Measurements from ENCODE around the gene STARD9. TPM values are rescaled to one million over a fixed set of nuclear protein-coding genes. Genes with fewer than 3 reads are reported as not detected.
"Not testable (repeated sequence)": the region's sequence is repeated elsewhere in the genome, so short reads cannot be mapped to it uniquely, and the experiment has no call there.

STARD9 gene
- total RNA-seq, 1 experiment from 2014 or later: 4.4 TPM

DNA sequence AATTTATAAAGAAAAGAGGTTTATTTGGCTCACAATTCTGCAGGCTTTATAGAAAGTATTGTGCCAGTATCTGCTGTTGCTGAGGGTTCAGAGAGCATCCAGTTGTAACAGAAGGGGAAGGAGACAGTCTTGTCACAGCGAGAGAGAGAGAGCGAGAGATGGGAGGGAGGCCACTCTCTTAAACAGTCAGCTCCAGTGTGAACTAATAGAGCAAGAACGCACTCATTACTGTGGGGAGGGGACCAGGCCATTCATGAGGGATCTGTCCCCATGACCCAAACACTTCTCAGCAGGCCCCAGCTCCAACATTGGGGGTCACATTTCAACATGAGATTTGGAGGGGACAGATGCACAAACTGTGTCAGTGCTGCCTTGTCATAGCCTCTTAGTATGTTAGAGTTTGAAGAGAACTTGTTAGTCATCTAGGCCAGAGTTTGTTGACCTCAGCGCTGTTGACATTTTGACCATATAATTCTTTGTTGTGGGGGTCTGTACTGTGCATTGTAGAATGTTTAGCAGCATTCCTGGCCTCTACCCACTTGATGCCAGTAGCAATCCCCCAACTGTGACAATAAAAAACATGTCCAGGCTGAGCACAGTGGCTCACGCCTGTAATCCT, 15.3 kb downstream of the STARD9 start:
- no peak for DNase-seq (ENCODE audit: low read depth)

DNA sequence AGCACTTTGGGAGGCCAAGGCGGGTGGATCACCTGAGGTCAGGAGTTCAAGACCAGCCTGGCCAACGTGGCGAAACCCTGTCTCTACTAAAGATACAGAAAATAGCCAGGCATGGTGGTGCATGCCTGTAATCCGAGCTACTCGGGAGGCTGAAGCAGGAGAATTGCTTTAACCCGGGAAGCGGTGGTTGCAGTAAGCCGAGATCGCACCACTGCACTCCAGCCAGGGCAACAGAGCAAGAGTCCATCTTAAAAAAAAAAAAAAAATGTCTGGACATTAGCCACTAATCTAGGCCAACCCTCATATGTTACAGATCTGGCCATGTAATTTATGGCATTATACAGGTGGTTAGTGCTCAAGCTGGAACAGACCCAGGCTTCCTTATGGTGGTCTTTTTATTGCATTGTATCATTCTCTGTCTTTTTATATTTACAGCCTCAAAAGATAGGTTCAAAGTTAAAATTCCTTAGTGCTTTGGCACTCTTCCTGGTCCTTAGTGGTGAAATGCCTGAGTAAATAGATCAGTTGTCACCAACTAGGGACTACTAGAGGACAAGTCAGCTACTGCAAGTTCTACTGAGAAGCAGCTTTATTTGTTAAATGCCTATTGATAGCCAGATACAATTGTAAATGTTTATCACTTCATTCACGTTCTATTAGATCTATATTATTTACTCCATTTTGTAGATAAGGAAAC, 16.0 kb downstream of the STARD9 start:
- DNase-seq (ENCODE audit: low read depth): peak; percentile 34

DNA sequence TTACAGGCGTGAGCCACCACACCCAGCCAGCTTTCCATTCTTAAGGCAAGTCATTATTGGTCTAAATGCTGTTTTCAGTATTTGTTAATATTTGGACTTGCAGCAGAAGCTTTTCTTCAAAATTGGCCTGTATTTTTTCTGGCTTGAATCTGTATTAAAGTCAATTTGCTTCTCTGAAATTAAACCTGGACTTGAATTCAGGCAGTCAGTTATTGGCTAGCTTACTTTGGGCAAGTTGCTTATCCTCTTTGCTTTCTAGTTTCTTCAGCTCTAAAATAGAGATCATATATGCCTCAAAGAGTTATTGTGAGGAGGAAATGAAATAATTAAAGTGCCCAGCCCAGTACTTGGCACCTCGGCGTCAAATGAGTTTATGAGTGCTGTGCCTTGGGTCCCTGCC, 17.3 kb downstream of the STARD9 start:
- no peak for DNase-seq (ENCODE audit: low read depth)

DNA sequence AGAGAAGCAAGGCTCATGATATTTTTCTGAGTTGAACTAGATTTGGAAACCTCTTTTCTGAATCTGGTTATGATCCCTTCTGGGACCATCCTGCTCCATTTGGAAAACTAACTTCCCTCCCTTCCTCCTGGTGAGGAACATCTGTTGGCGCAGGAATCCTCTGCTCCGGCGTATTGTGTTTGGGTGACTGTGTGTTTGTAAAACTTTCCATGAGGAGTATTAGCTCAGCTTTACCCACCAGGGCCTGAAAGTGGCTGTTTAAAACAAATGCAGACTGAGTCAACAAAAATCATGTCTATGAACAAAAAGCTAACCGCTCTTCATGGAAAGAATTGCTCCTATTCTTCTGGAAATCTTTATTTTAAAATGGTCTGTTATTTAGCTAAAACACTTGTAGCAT, 17.7 kb downstream of the STARD9 start:
- no peak for DNase-seq (ENCODE audit: low read depth)

DNA sequence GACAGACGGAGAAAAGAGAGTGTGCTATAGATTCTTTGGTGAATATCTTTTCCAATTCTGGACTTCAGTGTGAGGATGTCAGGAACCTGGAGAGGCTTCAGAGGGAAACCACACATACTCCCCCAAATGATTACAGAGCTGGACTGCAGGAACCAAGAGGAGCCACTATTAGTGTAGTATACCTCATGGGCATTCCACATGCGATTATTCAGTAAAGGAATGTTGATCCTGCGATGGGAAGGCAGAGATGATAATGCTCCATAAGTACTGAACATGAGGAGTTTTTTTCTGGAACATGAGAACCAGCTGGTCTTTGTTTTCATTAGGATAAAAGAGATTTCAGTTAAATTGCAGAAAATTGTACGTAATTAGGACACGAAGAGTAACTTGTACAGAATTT, 18.7 kb downstream of the STARD9 start:
- DNase-seq (ENCODE audit: low read depth): no peak

DNA sequence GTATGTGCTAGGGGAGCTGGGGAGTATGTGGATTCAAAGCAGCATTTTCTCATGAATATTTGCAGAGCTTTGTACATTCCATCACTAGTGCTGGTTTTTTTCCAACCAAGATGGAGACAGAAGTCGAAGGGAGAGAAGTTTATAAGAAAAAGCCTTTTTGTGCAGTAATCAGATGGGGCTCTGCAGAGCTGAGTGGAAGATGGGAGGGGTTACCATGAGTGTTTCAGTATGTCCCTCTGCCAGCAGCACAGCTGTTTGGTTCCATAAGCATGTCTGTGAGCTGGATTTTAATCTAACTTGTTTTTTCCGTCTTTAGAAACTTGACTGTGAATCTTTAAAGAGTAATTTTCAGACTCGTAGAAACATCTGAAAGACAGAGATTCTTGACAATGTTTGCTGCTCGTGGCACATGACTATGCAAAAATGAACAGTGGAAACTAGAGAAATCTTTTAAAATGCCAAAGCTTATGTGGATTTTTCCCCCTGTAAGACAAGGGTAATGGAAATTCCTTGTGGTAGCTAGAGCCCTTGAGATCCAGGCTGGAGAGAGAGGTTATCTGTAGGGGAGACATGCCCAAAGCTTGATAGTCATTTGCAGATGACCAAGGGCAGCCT, 20.3 kb downstream of the STARD9 start:
- no peak for DNase-seq (ENCODE audit: low read depth)

DNA sequence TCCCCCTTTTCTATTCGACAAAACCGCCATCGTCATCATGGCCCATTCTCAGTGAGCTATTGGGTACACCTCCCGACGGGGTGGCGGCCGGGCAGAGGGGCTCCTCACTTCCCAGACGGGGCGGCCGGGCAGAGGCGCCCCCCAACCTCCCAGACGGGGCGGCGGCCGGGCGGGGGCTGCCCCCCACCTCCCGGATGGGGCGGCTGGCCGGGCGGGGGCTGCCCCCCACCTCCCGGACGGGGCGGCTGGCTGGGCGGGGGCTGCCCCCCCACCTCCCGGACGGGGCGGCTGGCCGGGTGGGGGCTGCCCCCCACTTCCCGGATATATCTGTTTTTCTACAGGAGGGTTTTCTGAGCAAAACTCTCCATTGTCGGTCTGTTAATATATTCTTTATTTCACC, 25.9 kb downstream of the STARD9 start:
- DNase-seq (ENCODE audit: low read depth): not testable (repeated sequence)

DNA sequence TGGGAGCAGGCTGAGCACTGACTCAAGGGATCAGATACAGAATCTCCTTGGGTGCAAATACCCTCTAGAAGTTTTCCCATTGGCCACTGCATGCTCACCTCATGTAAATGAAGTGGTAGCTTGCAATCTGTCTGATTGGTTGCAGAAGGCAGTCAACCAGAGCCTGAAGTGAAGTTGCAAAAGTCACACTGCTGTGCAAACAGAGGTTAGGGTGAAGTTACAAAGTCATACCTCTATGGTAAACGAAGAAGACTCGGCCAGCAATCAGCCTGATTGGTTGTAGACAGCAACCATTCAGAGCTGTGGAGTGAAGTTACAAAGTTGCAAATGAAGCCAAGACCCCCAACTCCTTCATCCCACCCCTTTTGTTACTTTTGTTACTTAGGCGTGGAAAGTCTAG, 27.1 kb downstream of the STARD9 start:
- DNase-seq (ENCODE audit: low read depth): no peak

DNA sequence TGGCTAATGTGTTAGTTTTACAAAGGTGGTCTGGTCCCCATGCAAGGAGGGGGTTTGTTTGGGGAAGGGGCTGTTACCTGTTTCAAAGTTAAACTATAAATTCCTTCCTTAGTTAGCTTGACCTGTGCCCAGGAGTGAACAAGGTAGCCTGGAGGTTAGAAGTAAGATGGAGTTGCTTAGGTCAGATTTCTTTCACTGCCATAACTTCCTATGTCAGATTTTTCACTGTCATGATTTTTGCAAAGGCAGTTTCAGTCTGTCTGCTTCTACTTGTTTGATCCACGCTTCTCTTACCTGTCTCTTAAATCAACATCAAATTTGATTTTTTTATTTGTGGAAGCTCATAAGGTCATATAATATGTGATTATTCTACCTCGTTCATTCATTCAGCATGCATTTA, 28.6 kb downstream of the STARD9 start:
- DNase-seq (ENCODE audit: low read depth): no peak

DNA sequence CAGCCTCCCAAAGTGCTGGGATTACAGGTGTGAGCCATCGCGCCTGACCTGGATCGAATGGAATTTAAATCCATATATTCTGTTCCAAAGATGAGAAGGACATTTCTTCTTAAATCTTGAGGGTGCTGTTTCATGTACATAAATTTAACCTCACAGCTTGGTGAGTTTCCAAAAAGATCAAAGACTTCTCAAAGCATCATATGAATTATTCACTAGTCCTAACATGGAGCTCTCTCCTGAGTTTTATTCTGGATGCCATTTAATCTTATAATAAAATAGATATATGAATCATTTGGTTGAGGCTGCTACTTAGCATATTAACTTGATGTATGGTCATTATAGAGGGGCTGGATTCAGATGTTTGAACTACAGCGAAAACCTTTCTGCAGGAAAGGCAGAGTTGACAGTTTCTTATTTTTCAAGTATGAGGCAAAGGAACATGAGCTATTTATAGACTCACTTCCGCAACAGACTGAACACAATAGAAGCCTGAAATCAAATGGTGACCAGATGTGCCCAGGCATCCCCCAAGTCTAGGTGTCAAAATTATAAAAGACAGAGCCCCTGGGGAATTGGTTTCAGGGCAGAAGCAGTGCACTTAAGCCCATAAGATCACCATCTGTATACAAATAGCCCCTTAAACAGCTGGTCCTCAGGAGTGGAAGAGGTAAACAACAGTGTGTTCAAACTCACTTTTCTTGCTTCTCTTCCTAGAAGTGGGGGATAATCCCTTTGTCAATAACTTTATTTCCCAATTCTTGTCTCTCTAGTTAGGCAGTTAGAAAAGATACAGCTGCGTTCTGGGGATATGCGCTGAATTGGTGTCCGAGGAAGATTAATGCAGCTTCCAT, 29.7 kb downstream of the STARD9 start:
- DNase-seq (ENCODE audit: low read depth): peak; percentile 57

DNA sequence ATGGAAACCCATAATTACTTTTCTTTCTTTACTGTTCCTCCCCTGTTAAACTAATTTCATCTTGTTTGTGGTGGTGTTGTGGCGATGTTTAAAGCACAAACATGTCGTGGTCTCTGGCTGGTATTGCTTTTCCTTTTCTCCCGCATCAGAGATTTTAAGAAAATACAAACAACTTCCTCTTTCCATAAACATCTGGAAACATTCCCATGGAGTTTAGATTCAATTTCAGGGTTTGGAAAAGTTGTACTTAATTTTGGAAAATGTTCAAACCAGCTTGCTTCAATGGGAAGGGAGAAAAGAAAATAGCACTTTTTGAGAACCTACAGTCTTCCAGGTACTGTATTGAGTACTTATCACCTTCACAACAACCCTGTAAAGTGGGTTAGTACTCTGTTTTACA, 30.4 kb downstream of the STARD9 start:
- no peak for DNase-seq (ENCODE audit: low read depth)

DNA sequence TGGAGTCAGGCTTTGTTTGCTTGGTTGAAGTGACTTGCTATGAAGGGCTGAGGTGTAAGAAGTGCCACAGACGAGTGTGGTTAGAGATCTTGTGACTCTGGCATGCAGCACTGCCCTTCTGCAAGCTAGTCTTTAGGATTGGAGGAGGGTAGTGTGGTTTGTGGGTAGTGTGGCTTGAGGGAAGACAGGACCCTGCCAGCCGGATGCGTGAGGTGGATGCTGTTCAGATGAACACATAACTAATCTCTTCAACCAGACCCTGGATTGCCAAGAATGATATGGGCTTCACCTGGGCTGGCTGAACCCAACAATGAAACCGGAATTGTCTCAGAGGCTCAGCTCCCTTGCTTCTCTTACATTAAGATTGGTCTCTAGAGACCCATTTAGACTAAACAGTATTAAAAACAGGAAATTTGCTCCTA, 32.7 kb downstream of the STARD9 start:
- peak; percentile 77 for DNase-seq (ENCODE audit: low read depth)

DNA sequence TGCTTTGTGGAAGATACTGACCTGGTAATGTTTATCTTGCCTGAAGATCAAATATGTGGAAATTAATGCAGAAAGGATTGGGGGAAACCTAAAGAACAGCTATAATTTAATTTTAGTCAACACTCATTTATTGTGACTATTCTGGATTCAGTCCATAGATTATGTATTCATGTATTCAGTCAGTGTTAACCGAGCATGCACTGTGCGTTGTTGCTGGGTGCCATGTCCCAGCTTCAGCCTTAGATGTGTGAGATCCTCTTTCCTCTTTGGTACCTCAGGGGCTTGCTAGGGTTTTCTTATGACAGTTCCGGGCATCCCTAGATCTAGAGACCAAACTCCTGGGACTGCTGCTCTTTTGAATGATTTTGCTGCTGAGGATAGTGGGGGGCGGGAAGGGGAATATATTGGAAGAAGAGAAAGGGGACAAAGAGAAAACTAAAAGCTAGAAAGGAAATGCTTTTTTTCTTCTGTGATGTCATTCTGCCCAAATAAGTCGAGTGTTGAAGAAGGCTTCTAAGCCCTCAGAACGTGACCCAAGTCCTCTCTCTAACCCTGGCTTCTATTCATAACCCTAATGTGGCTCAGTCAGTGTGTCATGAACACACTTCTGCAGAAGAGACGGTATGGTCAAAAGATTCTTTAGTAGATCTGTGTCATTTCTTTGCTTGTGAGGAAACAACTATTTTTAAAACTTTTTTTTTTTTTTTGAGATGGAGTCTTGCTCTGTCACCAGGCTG, 33.5 kb downstream of the STARD9 start:
- DNase-seq (ENCODE audit: low read depth): no peak

DNA sequence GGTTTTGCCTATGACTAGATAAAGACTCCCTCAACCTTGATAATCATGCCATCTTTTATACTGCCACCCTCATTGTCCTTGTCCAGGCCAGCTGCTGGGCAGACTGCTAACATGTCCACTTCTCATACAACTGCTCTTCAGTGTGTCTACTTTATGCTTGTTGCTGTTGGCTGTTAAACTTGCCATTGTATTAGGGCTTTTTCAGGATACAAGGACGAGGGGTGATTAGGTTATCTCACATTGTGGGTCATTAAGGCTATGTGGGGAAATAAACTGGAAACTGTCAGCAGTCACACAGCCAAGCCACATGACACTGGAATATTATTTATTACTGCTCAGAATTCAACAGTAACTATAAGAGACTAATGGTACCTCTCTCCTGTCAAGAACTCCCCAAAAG, 36.1 kb downstream of the STARD9 start:
- DNase-seq (ENCODE audit: low read depth): no peak

DNA sequence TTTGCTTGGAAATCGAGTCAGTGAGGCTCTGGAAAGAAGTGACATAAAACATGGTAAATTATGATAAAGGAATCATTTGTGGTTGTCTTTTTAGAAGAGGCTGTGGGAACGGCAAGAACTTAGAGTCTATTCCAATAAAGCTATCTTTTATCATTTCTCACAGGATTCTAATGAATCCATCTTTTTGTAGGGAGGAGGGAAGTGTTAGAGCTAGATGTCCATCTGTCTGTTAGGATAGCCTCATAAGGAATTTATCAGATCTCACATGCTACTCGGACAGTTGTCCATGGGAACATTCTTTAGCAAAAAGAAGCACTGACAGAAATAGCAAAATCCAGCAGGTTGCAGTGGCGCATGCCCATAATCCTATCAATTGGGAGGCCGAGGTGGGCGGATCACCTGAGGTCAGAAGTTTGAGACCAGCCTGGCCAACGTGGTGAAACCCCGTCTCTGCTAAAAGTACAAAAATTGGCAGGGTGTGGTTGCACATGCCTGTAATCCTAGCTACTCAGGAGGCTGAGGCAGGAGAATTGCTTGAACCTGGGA, 37.0 kb downstream of the STARD9 start:
- DNase-seq (ENCODE audit: low read depth): no peak

DNA sequence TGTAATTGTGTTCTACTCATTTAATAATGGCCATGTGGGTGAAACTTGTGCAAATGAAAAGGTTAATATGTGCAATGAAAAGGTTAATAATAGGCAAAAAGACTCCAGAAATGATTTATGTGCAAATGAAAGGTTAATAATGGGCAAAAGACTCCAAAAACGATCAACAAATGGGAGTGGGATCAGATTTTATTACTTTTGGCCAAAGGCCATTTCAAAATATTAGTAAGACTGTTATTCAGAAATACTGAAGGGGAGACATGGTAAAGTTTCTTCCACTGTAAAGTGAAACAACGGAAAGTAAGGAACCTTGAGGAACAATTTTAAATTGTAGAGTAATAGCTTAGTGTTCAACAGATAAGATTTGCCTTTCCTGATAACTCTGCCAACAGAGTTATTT, 40.7 kb downstream of the STARD9 start:
- DNase-seq (ENCODE audit: low read depth): no peak

DNA sequence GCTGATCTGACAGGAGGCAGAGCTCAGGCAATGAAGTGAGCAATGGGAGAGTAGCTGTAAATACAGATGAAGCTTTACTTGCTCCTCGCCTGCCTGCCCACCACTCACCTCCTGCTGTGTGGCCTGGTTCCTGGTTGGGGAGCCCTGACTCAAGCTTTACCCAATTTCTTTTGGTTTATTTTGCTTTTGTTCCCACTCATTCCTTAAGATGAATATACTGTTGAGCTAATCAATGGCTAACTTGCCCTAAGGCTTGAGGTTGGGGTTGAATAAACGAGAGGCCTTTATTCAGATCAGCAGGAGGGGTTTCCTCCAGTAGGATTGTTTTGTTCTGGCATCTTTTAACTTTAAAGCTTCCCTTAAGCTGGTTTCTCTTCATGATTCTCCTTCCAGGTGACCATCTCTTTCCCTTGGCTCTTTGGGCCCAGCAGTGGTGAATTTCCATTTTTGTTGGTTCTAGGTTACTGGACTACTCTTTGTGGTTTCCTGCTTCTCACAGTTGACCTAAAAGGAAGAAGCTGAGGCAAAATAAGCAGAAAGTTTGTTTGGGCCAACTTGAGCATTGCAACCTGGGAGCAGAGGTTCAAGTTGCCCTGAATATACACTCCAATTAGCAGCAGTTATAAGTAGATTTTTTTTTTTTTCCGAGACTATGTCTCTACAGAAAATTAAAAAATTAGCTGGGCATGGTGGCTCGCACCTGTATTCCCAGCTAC, 44.4 kb downstream of the STARD9 start:
- DNase-seq (ENCODE audit: low read depth): no peak

DNA sequence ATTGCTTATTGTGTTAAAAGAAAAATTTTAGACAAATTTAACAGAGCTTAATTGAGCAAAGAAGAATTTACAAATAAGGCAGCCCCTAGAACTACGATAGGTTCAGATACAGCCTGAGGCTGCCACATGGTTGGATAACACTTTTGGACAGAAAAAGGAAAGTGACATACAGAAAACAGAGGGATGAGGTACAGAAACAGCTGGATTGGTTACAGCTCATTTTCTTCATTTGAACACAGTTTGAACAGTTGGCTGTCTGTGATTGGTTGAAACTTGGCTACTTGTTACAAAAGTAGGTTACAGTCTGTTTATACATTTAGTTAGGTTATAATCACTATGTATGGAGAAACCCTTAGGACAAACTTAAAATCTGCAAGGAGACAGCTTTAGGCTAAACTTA, 46.0 kb downstream of the STARD9 start:
- DNase-seq (ENCODE audit: low read depth): no peak

DNA sequence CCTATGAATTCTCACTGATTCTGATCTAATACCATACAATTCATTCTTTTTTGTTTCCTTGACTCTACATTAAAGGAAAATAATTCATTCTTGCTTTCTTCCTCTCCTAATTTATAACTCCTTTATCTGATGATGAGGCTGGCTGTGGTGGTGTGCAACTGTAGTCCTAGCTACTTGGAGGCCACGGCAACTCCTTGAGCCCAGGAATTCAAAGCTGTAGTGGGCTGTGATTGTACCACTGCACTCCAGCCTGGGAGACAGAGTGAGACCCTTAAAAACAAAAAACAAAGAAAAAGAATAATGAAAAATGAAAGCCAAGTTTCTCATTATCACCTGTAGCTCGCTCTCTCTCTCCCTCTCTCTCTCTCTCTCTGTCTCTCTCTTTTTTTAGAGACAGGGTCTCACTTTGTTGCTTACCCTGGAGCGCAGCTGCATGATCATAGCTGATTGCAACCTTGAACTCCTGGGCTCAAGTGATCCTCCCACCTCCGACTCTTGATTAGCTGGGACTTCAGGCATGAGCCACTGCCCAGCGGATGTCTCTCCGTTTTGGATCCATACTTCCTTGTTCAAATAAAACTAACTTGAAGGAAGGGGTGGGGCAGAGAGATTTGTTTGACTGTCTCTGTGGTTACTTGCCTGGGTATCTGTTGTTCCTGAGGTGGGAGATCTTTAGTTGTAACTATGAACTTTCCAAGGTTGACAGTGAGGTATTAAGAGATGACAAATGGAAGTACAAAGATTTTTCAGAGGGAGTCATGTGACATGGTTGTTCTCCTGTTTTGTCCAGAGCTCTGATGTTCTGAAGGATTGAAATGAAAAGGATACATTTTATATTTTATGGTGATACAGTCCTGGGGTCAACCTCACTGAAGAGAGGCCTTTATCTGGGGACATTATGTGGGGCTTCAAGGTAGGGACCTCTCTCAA, 46.9 kb downstream of the STARD9 start:
- DNase-seq (ENCODE audit: low read depth): no peak

DNA sequence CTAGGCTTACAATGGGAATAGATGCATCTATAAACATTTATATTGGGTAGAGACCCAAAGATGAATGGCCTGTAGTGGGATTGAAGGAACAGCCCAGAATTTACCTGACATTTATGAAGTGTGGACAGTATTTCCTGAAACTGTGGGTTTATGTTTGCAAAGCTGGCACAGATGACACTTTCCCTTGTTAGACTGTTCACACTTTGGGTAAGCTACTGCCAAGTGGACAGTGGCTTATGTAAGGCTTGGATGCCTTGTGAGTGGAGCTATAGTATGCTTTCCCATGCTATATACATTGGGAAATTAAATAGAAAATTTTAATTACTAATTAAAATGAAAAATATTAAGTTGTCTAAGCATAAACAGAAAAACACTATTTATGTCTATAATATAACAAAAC, 48.5 kb downstream of the STARD9 start:
- no peak for DNase-seq (ENCODE audit: low read depth)

Measured in RPMI7951 (cell line).